Tibial nerve (tissue), 4 donors: ENCODE data around the gene NDRG4. TPM values are rescaled to one million over a fixed set of nuclear protein-coding genes. Genes with fewer than 3 reads are reported as not detected.

Experiments used
- DNase-seq, 2 donors: peaks; one replicate each; pipeline ENCODE4 v3.0.0-alpha.2; 2019; ENCODE audit warnings: low spot score in 2 of 2
- H3K27ac ChIP-seq, 4 donors: fragments of 200-600 bp; sonication (generic) in 3 of 4; one replicate each; pipeline ENCODE4 v1.5.1; 2017 to 2019; ENCODE audit warnings: mild to moderate bottlenecking in 1 of 4
- H3K27me3 ChIP-seq, 2 donors: fragments of 200-600 bp; sonication (generic) in 1 of 2; one replicate each; pipeline versions ENCODE4 v1.5.1 to v1.6.0; 2017 to 2019
- H3K36me3 ChIP-seq, 3 donors: fragments of 200-600 bp; sonication (generic); one replicate each; pipeline ENCODE4 v1.5.1; 2018 to 2019
- H3K4me1 ChIP-seq, 4 donors: fragments of 200-600 bp; sonication (generic) in 3 of 4; one replicate each; pipeline ENCODE4 v1.5.1; 2017 to 2019
- H3K4me3 ChIP-seq, 4 donors: fragments of 200-600 bp; sonication (generic) in 3 of 4; one replicate each; pipeline ENCODE4 v1.5.1; 2017 to 2019; ENCODE audit warnings: mild to moderate bottlenecking in 1 of 4, moderate library complexity in 1 of 4
- H3K9me3 ChIP-seq, 4 donors: fragments of 200-600 bp; sonication (generic) in 3 of 4; one replicate each; pipeline ENCODE4 v1.5.1; 2017 to 2019
- CTCF ChIP-seq, 5 experiments: fragments of 200-600 bp in 3 of 5; fragments of 450-650 bp in 2 of 5; sonication (generic) in 3 of 5; IDR thresholded peaks; one replicate each; pipeline ENCODE4 v1.5.1; 2016 to 2019; ENCODE audit warnings: antibody characterized with exemption in 5 of 5, mild to moderate bottlenecking in 3 of 5, moderate library complexity in 2 of 5
- EP300 ChIP-seq, 2 donors: sonication (generic); formaldehyde crosslinking; IDR thresholded peaks; one replicate each; pipeline ENCODE4 v1.6.1; 2017; ENCODE audit warnings: antibody characterized with exemption in 2 of 2, mild to moderate bottlenecking in 1 of 2
- POLR2A ChIP-seq, 2 donors: fragments of 450-650 bp; IDR thresholded peaks; one replicate each; pipeline ENCODE4 v1.6.1; 2017; ENCODE audit warnings: antibody characterized with exemption in 2 of 2, mild to moderate bottlenecking in 2 of 2, moderate library complexity in 2 of 2
- WGBS, 2 donors: methylation state at CpG; one replicate each; pipeline ENCODE4 v1.1.5; 2018; 5-methylcytosine and 5-hydroxymethylcytosine counted together
- total RNA-seq, 4 donors: library from RNA; depleted of rRNA; stranded (reverse); fragments of >200 nt; gene quantifications; one replicate each; pipeline ENCODE4 v1.1.0, GENCODE V29; 2016

Gene NDRG4
- total RNA-seq, 4 donors from 2014 or later, result 3.9 to 12.6 (median 5.9) TPM

GRCh38 chr16:58533751-58534470, 34.0 kb downstream of the NDRG4 start:
- no peaks in the 10 kb centered on the region for H3K9me3 ChIP-seq
- TF ChIP-seq CTCF (IDR thresholded peaks at IDR 0.05), result no peak
- TF ChIP-seq EP300 (IDR thresholded peaks at IDR 0.05), result no peak
- no peaks in the 10 kb centered on the region for H3K27me3 ChIP-seq
- H3K4me3 ChIP-seq, result no peak overlapping the region
- no peak for DNase-seq
- H3K4me1 ChIP-seq, result no peaks in the 10 kb centered on the region
- WGBS, 2 donors, result 91 to 95% methylated on average over 14 of the region's 14 CpGs
- H3K27ac ChIP-seq, result no peak overlapping the region
- peaks cover 7 to 100% (median 48%) of the 10 kb centered on the region in 3 donors for H3K36me3 ChIP-seq

GRCh38 chr16:58535100-58535499, 35.2 kb downstream of the NDRG4 start:
- Histone ChIP-seq H3K27ac (no peak overlapping the region), H3K36me3 (peaks cover 7 to 100% (median 55%) of the 10 kb centered on the region in 3 donors), H3K9me3 (no peaks in the 10 kb centered on the region), H3K4me3 (no peak overlapping the region), H3K4me1 (no peaks in the 10 kb centered on the region), H3K27me3 (no peaks in the 10 kb centered on the region)
- TF ChIP-seq POLR2A (IDR thresholded peaks at IDR 0.05) (no peak), EP300 (IDR thresholded peaks at IDR 0.05) (no peak), CTCF (IDR thresholded peaks at IDR 0.05) (no peak)
- 92 to 95% methylated on average over 3 of the region's 3 CpGs for WGBS, 2 donors
- DNase-seq, result no peak

GRCh38 chr16:58536278-58536677, 36.3 kb downstream of the NDRG4 start:
- TF ChIP-seq EP300 (IDR thresholded peaks at IDR 0.05), result no peak
- TF ChIP-seq POLR2A (IDR thresholded peaks at IDR 0.05), result no peak
- TF ChIP-seq CTCF (IDR thresholded peaks at IDR 0.05), result no peak
- Histone ChIP-seq H3K4me3 (no peak overlapping the region), H3K27me3 (no peaks in the 10 kb centered on the region), H3K4me1 (no peaks in the 10 kb centered on the region), H3K36me3 (peaks cover 7 to 100% (median 45%) of the 10 kb centered on the region in 3 donors), H3K27ac (no peak overlapping the region), H3K9me3 (no peaks in the 10 kb centered on the region)
- 89 to 91% methylated on average over 5 of the region's 5 CpGs for WGBS, 2 donors
- DNase-seq, result no peak

GRCh38 chr16:58537124-58537906, 37.4 kb downstream of the NDRG4 start:
- no peak overlapping the region for H3K4me3 ChIP-seq
- no peaks in the 10 kb centered on the region for H3K27me3 ChIP-seq
- H3K36me3 ChIP-seq, result peaks cover 4 to 100% (median 34%) of the 10 kb centered on the region in 3 donors
- H3K4me1 ChIP-seq, result no peaks in the 10 kb centered on the region
- H3K27ac ChIP-seq, result no peak overlapping the region
- no peaks in the 10 kb centered on the region for H3K9me3 ChIP-seq
- no peak for TF ChIP-seq POLR2A (IDR thresholded peaks at IDR 0.05)
- TF ChIP-seq CTCF (IDR thresholded peaks at IDR 0.05), result no peak
- TF ChIP-seq EP300 (IDR thresholded peaks at IDR 0.05), result no peak
- WGBS, 2 donors, result 82 to 86% methylated on average over 10 of the region's 10 CpGs
- DNase-seq, result no peak

- WGBS, 2 donors, result 92% methylated on average over 2 of the region's 2 CpGs
- H3K27me3 ChIP-seq, result no peaks in the 10 kb centered on the region
- no peak overlapping the region for H3K27ac ChIP-seq
- peaks cover 12 to 100% (median 33%) of the 10 kb centered on the region in 3 donors for H3K36me3 ChIP-seq
- H3K9me3 ChIP-seq, result no peaks in the 10 kb centered on the region
- TF ChIP-seq POLR2A (IDR thresholded peaks at IDR 0.05), result no peak
- TF ChIP-seq CTCF (IDR thresholded peaks at IDR 0.05), result no peak
- no peak for TF ChIP-seq EP300 (IDR thresholded peaks at IDR 0.05)
- DNase-seq, result no peak
- no peak overlapping the region for H3K4me3 ChIP-seq
- no peaks in the 10 kb centered on the region for H3K4me1 ChIP-seq
These were observed 41.8 kb downstream of the NDRG4 start for GRCh38 chr16:58541711-58542110.
